Hypothalamus (tissue), 51 donors: ENCODE measurements around the gene ZNF488.

Experiments
- DNase-seq, 51 donors: peaks; one replicate each; lab custom pipeline; 2025; lab: John Stamatoyannopoulos, UW

The ZNF488 gene

DNA sequence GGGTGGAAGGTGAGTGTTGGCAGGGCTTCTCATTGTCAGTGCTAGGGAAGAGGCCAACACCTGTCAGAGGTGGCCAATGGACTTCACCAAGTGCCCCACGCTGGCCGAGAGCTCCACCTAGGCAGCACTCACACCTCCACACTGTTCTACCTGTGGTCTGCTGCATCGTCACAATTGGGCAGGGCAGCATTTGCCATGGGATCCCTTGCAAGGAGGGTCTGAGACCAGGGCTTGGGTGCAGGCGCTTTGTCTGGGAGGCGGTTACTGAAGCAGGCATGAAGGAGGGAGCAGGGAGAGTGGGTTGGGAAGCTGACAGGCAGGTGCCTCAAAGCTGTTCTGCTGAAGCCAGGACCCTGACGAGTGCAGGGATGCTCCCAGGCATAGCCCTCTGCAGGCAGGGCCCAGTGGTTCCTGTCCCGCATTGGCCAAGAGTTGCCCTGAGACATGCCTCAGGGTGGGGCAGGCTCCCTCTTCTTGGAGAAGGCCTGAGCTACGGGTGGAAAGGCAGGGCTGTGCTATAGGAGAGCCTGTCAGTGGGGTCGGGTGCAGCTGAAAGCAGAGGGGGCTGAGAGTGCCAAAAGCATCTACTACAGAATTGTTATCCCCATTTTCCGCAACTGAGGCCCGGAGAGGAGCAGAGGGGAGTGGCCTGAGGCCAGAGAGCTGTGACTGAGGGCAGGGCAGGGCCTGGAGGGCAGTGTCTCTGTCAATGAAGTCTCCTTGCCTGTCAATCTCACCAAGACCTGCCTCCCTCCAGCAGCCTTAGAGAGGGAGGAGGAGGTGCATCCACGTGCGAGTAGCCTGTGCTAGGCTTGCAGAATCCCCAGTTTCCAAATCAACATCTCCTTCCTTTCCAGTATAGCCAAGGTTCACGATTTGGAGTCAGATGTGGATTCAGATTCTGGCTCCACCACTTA lies 31.9 kb downstream of the ZNF488 start:
- no peak for DNase-seq

DNA sequence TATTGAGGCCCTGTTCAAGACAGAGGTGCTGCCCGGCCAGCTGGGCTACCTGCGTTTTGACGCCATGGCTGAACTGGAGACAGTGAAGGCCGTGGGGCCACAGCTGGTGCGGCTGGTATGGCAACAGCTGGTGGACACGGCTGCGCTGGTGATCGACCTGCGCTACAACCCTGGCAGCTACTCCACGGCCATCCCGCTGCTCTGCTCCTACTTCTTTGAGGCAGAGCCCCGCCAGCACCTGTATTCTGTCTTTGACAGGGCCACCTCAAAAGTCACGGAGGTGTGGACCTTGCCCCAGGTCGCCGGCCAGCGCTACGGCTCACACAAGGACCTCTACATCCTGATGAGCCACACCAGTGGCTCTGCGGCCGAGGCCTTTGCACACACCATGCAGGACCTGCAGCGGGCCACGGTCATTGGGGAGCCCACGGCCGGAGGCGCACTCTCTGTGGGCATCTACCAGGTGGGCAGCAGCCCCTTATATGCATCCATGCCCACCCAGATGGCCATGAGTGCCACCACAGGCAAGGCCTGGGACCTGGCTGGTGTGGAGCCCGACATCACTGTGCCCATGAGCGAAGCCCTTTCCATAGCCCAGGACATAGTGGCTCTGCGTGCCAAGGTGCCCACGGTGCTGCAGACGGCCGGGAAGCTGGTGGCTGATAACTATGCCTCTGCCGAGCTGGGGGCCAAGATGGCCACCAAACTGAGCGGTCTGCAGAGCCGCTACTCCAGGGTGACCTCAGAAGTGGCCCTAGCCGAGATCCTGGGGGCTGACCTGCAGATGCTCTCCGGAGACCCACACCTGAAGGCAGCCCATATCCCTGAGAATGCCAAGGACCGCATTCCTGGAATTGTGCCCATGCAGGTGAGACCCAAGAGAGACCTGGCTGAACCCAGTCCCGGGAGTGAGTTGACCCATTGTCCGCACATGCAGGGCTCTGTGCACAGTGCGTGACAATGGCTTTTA lies 33.1 kb downstream of the ZNF488 start:
- no peak for DNase-seq

DNA sequence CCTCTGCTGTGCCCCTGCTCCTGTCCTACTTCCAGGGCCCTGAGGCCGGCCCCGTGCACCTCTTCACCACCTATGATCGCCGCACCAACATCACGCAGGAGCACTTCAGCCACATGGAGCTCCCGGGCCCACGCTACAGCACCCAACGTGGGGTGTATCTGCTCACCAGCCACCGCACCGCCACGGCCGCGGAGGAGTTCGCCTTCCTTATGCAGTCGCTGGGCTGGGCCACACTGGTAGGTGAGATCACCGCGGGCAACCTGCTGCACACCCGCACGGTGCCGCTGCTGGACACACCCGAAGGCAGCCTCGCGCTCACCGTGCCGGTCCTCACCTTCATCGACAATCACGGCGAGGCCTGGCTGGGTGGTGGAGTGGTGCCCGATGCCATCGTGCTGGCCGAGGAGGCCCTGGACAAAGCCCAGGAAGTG lies 34.1 kb downstream of the ZNF488 start:
- DNase-seq: no peak

DNA sequence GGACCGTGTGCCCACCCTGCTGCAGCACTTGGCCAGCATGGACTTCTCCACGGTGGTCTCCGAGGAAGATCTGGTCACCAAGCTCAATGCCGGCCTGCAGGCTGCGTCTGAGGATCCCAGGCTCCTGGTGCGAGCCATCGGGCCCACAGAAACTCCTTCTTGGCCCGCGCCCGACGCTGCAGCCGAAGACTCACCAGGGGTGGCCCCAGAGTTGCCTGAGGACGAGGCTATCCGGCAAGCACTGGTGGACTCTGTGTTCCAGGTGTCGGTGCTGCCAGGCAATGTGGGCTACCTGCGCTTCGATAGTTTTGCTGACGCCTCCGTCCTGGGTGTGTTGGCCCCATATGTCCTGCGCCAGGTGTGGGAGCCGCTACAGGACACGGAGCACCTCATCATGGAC lies 34.6 kb downstream of the ZNF488 start:
- DNase-seq: no peak

DNA sequence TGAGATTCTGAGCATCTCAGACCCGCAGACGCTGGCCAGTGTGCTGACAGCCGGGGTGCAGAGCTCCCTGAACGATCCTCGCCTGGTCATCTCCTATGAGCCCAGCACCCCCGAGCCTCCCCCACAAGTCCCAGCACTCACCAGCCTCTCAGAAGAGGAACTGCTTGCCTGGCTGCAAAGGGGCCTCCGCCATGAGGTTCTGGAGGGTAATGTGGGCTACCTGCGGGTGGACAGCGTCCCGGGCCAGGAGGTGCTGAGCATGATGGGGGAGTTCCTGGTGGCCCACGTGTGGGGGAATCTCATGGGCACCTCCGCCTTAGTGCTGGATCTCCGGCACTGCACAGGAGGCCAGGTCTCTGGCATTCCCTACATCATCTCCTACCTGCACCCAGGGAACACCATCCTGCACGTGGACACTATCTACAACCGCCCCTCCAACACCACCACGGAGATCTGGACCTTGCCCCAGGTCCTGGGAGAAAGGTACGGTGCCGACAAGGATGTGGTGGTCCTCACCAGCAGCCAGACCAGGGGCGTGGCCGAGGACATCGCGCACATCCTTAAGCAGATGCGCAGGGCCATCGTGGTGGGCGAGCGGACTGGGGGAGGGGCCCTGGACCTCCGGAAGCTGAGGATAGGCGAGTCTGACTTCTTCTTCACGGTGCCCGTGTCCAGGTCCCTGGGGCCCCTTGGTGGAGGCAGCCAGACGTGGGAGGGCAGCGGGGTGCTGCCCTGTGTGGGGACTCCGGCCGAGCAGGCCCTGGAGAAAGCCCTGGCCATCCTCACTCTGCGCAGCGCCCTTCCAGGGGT lies 35.2 kb downstream of the ZNF488 start:
- no peak for DNase-seq

DNA sequence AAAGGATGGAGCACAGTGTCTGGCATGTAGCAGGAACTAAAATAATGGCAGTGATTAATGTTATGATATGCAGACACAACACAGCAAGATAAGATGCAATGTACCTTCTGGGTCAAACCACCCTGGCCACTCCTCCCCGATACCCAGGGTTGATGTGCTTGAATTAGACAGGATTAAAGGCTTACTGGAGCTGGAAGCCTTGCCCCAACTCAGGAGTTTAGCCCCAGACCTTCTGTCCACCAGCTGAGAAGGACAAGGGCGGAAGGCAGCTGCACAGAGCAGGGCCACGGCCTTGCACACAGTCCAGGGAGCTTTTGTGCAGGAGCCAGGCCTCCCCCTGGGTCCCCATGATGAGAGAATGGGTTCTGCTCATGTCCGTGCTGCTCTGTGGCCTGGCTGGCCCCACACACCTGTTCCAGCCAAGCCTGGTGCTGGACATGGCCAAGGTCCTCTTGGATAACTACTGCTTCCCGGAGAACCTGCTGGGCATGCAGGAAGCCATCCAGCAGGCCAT lies 35.9 kb downstream of the ZNF488 start, which contains the start of gene RBP3:
Gene RBP3, plus strand, starts transcription at position 226 of the 514 bp plus-strand sequence. Its CDS starts 122 bp downstream, at position 348.
- no peak for DNase-seq

DNA sequence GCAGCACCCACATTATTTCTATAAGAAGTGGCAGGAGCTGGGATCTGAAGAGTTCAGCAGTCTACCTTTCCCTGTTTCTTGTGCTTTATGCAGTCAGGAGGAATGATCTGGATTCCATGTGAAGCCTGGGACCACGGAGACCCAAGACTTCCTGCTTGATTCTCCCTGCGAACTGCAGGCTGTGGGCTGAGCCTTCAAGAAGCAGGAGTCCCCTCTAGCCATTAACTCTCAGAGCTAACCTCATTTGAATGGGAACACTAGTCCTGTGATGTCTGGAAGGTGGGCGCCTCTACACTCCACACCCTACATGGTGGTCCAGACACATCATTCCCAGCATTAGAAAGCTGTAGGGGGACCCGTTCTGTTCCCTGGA lies 36.8 kb downstream of the ZNF488 start:
- no peak for DNase-seq

DNA sequence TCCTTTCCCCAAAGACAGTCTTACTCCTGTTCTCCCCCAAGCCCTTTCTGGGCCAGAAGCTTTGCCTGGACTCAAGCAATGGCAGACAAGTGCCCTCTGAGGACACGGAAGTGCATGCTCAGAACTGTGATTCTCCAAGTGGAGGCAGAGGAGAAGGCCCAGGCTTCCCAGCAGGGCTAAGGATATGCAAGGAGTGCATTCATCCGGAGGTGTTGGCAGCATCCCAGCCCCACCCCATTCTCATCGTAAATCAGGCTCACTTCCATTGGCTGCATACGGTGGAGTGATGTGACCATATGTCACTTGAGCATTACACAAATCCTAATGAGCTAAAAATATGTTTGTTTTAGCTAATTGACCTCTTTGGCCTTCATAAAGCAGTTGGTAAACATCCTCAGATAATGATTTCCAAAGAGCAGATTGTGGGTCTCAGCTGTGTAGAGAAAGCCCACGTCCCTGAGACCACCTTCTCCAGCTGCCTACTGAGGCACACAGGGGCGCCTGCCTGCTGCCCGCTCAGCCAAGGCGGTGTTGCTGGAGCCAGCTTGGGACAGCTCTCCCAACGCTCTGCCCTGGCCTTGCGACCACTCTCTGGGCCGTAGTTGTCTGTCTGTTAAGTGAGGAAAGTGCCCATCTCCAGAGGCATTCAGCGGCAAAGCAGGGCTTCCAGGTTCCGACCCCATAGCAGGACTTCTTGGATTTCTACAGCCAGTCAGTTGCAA lies 37.4 kb downstream of the ZNF488 start:
- DNase-seq: no peak

DNA sequence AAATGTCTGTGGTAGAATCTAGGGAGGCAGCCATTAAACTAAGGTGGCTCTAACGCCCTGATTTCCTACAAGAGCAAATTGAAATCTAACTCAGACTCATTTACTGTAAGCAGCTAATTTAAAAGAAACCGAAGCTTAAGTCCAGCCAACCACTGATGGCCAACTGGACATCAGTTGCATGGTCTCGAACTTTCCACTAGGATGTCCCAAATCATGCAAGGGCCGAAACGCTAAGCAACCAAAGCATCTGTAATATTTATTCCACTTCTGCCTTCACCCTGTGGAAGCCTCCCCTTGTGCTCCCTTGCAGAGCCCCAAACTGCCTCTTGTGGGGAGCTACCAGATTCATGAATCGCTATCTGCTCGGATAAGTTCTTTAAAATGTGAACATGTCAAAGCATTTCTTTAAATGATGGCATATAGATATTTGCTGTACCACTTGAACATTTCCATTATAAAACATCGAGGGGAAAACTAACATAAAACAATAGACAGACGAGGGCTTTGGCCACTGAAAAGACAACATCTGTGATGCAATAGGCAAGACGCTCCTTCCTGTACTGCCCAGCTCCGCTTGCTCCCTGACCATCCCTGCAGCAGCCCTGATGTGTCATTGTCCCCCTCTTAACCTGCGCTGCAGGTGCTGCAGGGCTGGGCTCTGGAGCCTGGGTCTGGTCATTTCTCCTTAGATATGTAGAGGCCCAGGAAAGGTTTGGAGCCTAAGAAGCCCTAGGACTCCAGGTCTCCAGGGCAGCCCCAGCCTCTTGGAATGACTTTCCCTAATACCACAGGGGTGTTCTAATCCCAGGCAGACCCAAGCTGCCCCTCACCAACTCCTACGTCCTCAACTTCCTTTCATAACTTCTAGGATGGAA lies 38.9 kb downstream of the ZNF488 start:
- no peak for DNase-seq

DNA sequence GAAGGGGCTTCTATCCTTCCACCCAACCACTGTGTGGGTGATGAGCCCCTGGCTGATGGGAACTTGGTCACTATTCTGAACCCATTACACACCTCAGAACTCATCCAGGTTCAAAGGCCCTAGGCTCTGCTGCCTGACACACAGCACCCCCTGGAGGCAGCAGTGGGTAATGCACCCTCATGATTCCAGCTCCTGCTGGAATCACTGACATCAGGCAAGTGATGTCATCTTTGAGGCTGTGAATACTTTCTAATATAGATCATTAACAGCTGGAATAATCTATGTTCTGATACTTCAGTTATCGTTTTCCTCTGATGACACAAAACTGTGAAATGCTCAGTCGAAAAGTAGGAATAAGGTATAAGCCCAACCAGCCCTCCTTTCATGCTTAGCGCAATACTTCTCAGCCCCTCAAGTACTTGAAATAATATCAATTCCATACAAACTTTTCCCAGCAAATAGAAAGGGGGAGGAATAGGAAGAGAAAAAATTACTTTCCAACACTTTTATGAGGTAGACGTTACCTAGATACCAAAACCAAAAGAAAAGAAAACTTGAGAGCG lies 43.4 kb downstream of the ZNF488 start:
- DNase-seq: peak in 24 of 51 donors; percentile 5 to 67 (median 30)

DNA sequence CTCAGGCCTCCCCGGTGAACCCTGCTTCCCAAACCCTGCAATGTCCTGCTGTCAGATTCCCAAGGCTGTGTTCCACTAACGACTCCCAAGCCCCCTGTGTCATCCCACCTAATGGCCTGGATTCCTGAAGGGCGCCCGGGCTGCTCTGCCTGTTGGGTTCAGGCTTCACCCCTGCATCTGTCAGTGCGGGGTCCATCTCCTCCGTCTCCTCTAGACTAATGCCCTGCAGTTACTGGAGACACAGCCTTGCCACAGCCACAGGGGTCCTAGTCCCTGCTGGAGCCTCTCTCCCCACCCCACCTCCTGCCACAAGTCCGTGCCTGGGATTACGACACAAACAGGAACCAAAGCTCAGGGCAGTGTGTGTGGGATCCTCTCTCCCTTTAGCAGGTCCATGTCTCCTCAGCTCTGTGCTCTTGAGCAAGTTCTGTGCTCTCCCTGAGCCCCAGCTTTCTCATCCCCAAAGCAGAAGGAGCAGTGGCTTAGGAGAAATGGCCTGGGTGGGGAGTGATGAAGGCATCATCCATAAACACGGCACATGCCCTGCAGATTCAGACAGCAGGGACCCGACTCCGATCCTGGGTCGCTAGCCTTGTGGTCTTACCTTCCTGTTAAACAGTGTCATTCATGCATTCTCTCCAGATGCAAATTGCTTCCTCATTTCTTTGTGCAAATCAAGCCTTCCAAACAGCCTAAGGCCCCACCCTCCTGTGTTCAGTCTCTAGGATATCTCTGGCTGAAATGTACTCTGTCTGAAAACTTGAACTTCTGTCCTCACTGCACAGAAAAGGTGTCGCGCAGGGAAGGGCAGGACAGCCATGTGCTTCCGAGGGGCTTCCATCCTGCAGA lies 44.1 kb downstream of the ZNF488 start:
- DNase-seq: no peak

DNA sequence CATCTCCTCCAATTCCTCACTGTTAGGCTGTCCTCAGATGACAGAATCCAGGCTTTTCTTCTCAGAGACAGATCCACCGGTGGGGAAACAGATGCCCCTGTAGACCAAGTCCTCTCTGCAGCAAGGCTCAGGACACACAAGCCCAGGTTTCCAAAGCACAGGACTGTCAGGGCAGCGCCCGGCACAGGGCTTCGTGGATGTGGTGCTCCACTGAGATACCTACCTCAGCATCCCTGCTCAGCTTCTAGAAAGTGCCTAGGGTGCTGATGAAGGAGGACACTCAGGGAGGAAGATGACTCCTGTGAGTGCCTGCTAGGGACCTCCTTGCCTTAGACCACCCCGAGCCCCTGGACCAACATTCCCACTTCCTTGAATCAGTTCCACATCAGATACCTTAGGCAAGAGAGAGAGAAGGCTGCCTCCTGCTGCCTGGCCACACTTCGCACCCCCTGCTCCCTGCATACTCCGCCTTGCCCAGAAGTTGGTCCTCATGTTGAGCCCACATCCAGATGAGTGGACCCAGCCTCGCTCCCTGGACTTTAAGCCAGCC lies 44.8 kb downstream of the ZNF488 start:
- no peak for DNase-seq

DNA sequence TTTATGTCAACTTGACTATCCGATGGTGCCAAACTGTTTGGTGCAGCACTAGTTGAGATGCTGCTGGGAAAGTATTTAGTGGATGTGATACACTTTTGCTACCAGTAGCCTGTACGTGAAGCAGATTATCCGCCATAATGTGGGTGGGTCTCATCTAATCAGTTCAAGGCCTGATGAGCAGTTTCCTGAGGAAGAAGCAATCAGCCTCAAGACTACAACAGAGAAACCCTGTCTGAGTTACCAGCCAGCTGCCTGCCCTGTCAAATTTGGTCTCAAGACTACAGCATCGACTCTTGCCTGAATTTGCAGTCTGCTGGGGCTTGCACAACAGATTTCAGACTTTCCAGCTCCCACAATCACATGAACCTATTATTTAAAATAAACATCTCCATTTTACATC lies 46.8 kb downstream of the ZNF488 start:
- no peak for DNase-seq

DNA sequence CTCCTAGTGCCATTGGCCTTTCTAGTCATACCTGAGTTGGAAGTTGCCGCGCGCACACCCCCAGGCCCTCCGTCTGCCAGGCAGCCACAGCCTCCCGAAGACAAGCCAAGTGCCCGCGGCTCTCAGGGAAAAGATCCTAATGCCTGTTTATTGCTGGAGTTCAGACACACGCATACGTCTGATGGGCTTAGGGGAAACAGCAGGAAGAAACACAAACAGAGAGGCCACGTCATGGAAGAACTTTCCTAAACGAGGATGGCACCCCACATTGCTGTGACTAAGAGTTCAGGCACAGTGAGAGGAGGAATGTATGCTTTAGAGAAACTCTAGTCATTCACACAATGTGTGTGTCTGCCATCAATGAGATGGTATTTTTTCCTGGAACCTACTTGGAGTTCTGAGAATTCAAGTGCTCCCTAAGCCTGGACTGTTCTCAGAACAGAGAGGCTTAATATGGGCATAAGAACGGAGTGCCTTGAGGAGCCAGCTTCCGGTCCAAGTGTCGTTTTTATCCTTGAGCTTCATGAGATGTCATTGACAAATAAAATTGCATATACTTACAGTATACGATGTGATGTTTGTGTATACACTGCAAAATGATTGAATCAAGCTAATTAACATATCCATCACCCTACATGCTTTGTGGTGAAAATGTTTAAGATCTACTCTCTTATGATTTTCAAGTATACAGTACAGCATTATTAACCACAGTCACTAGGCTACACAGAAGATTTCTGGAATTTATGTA lies 47.5 kb downstream of the ZNF488 start:
- peak in 1 of 51 donors; percentile 35 for DNase-seq

DNA sequence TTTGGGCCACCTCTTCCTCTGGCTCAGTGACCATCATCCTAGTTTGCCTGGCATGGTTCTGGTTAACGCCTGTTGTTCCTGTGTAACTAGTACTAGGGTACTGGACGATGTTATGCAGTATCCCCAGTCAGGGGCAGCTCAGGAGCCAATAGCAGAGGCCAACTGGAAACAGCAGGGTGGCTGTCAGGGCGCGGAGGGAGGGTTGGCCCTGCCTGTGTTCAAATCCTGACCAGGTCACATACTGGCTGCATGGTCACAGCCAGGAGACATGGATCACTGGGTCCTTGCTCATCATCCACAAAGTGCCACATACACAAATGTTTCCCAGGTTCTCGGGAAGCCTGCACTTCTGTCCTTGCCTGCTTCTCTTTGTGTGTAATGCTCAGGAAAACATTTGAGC lies 48.2 kb downstream of the ZNF488 start:
- no peak for DNase-seq
